Type B pancreatic cell (in vitro differentiated cells): ENCODE measurements around the gene LRRC51. TPM values are rescaled to one million over a fixed set of nuclear protein-coding genes. Genes with fewer than 3 reads are reported as not detected.

ENCODE experiments used
- DNase-seq: peaks from one replicate; pipeline ENCODE4 v3.0.0; 2021; ENCODE audit warnings: mixed read lengths; ENCODE audit not compliant: unreplicated experiment; ENCODE audit errors: extremely low spot score
- H3K27ac Mint-ChIP-seq: 2 replicates; pipeline ENCODE4 v1.8.0; 2021; ENCODE audit warnings: mild to moderate bottlenecking, mixed read lengths
- H3K27me3 Mint-ChIP-seq: 2 replicates; pipeline ENCODE4 v1.8.0; 2021; ENCODE audit warnings: mixed read lengths
- H3K36me3 Mint-ChIP-seq: 2 replicates; pipeline ENCODE4 v1.8.0; 2021; ENCODE audit warnings: mixed read lengths
- H3K4me1 Mint-ChIP-seq: one replicate; pipeline ENCODE4 v1.8.0; 2021; ENCODE audit warnings: mixed read lengths; ENCODE audit not compliant: unreplicated experiment
- H3K4me3 Mint-ChIP-seq: 2 replicates; pipeline ENCODE4 v1.8.0; 2021; ENCODE audit warnings: mild to moderate bottlenecking, mixed read lengths
- H3K9me3 Mint-ChIP-seq: 2 replicates; pipeline ENCODE4 v1.8.0; 2021; ENCODE audit warnings: mixed read lengths
- total RNA-seq: library from RNA; stranded (reverse); gene quantifications from 2 replicates; pipeline ENCODE4 v1.2.1, GENCODE V29; 2021; ENCODE audit warnings: low replicate concordance
- TF ChIP-seq, protein P1 (sequence below): fragments of 200-600 bp; sonication (generic); conservative IDR thresholded peaks from 2 replicates; pipeline ENCODE4 v1.5.0; 2021; ENCODE audit warnings: antibody characterized with exemption, mild to moderate bottlenecking

The LRRC51 gene
- total RNA-seq, 1 donor from 2014 or later = 14.7 TPM

DNA sequence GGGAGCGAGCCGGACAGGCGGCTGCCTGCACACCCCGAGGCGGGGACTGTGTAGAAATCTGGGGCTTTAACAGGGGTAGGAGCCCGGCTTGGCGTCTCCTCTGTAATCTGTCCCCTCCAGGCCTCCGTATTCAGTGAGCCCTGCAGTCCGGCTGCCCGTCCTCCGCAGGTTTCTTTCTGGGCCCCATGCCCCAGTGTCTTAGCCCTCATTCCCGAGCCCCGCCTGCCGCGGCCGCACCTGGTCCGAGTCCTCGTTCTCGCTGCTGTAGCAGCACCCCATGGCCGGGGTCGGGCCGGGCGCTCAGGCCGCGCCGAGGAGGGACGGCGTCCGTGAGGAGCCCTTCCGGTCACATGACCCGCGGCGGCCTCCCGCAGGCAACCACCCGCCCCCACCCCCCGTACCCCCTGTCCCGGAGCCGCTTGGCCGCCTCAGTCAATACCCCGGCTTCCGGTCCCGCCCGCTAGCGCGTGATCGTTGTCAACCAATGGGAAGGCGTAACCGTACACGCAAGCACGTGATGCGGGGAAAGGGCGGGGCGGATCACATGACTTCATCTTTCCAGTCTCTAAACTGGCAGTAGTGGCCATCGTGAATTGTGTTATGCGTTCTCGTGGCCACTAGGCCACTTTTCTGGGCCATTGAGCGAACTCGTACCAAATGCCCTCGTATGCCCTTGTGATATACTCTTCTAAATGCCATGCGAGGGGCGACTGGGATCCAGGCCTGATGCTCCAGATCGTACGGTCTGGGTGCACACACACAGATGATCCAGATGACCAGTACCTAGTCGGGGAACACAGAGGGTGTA, 22.5 kb downstream of the LRRC51 start, which contains the start of gene LAMTOR1:
TSS of gene LAMTOR1 (minus strand) at position 352 of the 808 bp plus-strand sequence. CDS start at position 279, 73 bp downstream.
- DNase-seq = peak; percentile 98
- peaks cover 14% of the 10 kb centered on the region for H3K36me3 Mint-ChIP-seq
- H3K4me3 Mint-ChIP-seq = peak within 1 kb of the TSS; percentile 93
- H3K27me3 Mint-ChIP-seq = no peaks in the 10 kb centered on the region
- peaks cover 8% of the 10 kb centered on the region for H3K9me3 Mint-ChIP-seq
- TF ChIP-seq, protein P1, sequence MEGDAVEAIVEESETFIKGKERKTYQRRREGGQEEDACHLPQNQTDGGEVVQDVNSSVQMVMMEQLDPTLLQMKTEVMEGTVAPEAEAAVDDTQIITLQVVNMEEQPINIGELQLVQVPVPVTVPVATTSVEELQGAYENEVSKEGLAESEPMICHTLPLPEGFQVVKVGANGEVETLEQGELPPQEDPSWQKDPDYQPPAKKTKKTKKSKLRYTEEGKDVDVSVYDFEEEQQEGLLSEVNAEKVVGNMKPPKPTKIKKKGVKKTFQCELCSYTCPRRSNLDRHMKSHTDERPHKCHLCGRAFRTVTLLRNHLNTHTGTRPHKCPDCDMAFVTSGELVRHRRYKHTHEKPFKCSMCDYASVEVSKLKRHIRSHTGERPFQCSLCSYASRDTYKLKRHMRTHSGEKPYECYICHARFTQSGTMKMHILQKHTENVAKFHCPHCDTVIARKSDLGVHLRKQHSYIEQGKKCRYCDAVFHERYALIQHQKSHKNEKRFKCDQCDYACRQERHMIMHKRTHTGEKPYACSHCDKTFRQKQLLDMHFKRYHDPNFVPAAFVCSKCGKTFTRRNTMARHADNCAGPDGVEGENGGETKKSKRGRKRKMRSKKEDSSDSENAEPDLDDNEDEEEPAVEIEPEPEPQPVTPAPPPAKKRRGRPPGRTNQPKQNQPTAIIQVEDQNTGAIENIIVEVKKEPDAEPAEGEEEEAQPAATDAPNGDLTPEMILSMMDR = peak; percentile 76
- H3K4me1 Mint-ChIP-seq = peaks cover 36% of the 10 kb centered on the region
- peak within 1 kb of the TSS; percentile 92 for H3K27ac Mint-ChIP-seq

DNA sequence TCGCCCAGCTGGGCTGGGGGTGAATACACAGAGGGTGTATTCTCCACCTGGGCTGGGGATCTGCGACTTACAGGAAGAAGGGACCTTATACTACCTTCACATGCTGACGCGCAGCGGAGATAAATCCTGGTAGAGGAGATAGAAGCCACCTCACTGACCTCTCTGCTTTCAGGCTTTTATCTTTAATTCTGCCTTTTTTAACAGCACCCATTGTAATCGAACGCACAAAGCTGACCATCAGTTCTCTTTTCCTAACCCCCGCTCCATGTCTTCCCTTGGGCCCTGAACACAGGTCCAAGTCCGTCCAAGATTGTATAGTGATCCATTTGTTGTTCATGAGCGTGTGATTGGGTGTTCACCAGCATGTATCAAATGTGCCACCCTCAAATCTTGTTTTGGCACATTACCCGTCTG, 23.1 kb downstream of the LRRC51 start:
- Mint-ChIP-seq H3K36me3 (peaks cover 14% of the 10 kb centered on the region), H3K4me3 (peak overlapping the region; percentile 93), H3K27ac (peak overlapping the region; percentile 92), H3K9me3 (peaks cover 8% of the 10 kb centered on the region), H3K27me3 (no peaks in the 10 kb centered on the region), H3K4me1 (peaks cover 36% of the 10 kb centered on the region)
- DNase-seq = no peak
- TF ChIP-seq, protein P1 = peak; percentile 53

DNA sequence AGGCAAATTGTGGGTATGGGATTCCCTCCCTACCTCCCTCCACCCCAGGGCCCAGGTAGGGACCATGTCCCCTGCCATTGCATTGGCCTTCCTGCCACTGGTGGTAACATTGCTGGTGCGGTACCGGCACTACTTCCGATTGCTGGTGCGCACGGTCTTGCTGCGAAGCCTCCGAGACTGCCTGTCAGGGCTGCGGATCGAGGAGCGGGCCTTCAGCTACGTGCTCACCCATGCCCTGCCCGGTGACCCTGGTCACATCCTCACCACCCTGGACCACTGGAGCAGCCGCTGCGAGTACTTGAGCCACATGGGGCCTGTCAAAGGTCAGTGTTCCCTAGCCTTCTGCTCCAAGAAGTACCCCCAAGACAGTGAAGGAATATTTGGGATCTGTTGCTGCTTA, 25.2 kb downstream of the LRRC51 start, which contains the start of gene TOMT:
TSS of gene TOMT (plus strand) at position 37 of the 400 bp plus-strand sequence. CDS start at position 65, 28 bp downstream.
- Mint-ChIP-seq H3K27ac (peak within 1 kb of the TSS; percentile 17), H3K4me1 (peaks cover 30% of the 10 kb centered on the region), H3K4me3 (no peak within 1 kb of the TSS), H3K36me3 (peaks cover 12% of the 10 kb centered on the region), H3K9me3 (peaks cover 8% of the 10 kb centered on the region), H3K27me3 (no peaks in the 10 kb centered on the region)
- DNase-seq = no peak
- TF ChIP-seq, protein P1 = no peak

DNA sequence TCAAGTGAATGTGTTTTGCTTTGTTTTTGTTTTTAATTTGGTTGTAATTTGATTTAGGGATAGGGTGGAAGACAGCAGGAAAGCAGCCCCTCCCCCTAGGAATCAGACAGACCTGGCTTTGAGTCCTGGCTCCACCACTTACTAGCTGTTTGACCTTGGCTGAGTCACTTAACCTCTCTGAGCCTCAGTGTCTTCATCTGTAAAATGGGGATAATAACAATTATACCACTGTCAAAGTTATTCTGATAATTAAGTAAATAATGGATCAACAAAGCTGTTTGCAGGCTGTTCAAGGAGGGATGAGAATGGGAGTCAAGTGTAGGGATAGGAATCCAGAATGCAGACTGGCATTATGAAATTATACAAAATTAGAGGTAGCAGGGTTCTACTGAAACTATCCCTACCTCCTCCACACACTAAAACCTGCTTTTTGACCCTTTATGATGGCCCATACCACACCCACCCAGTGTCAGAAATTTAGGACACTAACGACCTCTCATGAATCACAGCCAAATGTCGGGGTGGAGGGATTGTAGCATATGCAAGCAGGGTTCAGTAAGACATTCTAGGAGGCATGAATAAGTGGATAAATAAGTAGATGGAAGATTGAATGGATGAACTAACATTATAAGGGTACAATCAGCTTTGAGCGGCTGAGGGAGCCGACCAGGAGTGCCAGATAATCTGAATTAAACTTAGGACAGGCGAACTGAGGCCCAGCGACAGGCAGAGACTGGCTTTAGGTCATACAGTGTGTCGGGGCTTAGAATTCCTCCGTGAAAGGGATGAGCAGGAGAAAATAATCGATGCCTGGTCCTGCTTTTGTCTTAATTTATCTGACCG, 30.9 kb downstream of the LRRC51 start:
- peaks cover 11% of the 10 kb centered on the region for H3K4me1 Mint-ChIP-seq
- TF ChIP-seq, protein P1 = no peak
- H3K27ac Mint-ChIP-seq = peak overlapping the region; percentile 100
- no peaks in the 10 kb centered on the region for H3K9me3 Mint-ChIP-seq
- peak overlapping the region; percentile 95 for H3K4me3 Mint-ChIP-seq
- no peak for DNase-seq
- H3K36me3 Mint-ChIP-seq = peaks cover 5% of the 10 kb centered on the region
- H3K27me3 Mint-ChIP-seq = peaks cover 7% of the 10 kb centered on the region

DNA sequence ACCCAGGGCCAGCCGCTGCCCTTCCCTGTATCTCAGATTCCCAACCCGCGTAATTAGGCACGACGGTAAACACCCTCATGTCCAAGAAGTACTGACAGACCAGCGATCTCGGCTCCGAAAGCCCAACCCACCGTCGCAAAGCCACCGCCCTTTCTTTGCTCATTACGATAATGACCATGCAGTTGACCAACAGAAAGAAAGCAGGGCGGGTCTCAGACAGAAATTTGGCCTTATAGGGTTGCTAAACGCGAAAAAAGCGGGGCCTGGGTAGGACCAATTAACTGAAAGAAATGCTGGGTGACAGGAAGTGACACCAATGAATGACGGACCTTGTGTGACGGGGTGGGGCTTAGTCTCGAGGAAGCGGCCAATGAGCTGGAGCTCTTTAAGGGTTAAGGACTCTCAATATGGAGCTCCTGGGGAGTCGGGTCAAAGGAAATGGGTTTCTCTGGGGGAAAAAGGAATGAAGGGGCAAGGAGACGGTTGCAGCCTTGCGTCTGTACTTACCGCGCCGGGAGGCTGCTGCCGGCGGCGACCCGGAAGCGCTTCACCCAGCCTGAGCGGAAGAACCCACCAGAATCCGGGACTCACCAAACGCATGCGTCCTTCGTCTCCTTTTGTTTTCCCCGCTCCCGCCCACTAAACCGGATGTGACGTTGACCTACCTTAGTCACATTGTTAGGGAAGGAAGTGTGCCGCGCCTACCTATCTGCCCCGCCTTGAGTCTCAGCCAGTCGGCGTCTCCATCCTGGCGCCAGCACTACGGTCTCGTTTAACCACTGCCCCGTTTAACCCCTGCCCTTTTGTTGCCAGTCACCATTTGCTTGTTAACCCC, 31.7 kb downstream of the LRRC51 start, which contains the start of gene ANAPC15:
TSS of gene ANAPC15 (minus strand) at position 553 of the 835 bp plus-strand sequence. CDS start 1,419 bp downstream, outside the sequence.
- TF ChIP-seq, protein P1 = no peak
- H3K4me3 Mint-ChIP-seq = peak within 1 kb of the TSS; percentile 95
- DNase-seq = peak; percentile 96
- peaks cover 11% of the 10 kb centered on the region for H3K4me1 Mint-ChIP-seq
- H3K27me3 Mint-ChIP-seq = peaks cover 7% of the 10 kb centered on the region
- H3K9me3 Mint-ChIP-seq = no peaks in the 10 kb centered on the region
- H3K36me3 Mint-ChIP-seq = peaks cover 5% of the 10 kb centered on the region
- peak within 1 kb of the TSS; percentile 100 for H3K27ac Mint-ChIP-seq
